ENCODE data around the gene CEMP1. TPM values are rescaled to one million over a fixed set of nuclear protein-coding genes. Genes with fewer than 3 reads are reported as not detected.

CEMP1 gene
- total and polyA plus RNA-seq, 2 experiments from 2014 or later = 0.31 to 7.5 TPM

DNA sequence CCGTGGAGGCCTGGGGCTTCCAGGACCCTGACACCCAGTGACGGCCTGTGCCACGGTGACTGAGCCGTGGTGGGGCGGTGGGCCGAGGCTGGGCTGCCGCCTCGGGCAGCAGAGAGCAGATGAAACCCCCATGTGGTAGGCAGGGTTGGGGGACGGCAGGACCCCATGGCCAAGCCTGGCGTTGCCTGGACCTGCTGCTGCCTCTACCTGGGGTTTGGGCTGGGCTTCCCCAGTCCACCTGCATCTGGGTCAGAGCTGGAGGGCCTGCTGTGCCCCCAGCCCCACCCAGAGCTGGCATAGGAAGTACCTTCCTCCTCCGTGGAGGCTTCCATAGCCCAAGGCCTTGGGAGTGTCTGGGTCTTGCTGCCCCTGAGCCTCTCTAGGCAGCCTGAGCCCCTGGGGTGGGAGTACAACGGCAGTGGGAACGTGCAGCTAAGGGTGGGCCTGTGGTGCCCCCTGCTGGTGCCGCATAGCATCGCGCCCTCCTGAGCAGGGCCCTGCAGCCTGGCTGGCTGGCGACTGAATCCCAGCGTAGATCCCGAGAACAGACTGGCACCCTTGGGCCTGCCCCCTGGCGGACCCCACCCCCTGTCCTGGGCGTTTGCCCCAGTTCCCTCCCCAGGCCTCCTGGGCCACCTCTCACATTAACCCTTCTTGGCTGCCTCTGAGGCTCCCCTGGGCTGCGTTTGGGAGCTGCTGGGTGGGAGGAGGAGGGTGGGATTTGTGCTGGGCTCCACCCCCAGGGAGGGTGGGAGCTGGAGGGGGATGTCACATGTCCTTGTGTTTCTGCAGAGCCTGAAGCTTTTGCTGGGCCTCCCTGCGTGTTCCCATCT, 30.1 kb downstream of the CEMP1 start:
- Histone ChIP-seq H3K27me3 (ENCODE audit: insufficient read depth) (no peaks in the 10 kb centered on the region), H3K36me3 (ENCODE audit: insufficient read depth) (no peaks in the 10 kb centered on the region), H3K27ac (ENCODE audit: low read depth) (peak overlapping the region; percentile 59; the same call in 1 of the 2 replicates), H3K9me2 (ENCODE audit: insufficient read depth) (no peaks in the 10 kb centered on the region), H3K79me2 (replicated peaks; ENCODE audit: insufficient read depth) (no peaks in the 10 kb centered on the region), H3F3A (replicated peaks; ENCODE audit: low read depth) (peaks cover 4% of the 10 kb centered on the region; the same call in 1 of the 2 replicates), H2AFZ (peak overlapping the region; percentile 92), H3K4me1 (ENCODE audit: insufficient read depth) (peaks cover 7% of the 10 kb centered on the region; the same call in 1 of the 2 replicates), H4K20me1 (replicated peaks; ENCODE audit: insufficient read depth) (no peaks in the 10 kb centered on the region; the same call in 1 of the 2 replicates), H3K4me2 (peak overlapping the region; percentile 88), H3K4me3 (peak overlapping the region; percentile 69)
- H3K27ac Mint-ChIP-seq = no peak overlapping the region
- ATAC-seq (peak; percentile 95), DNase-seq (ENCODE audit: low spot score) (peak; percentile 91)
- no peak for TF ChIP-seq JUNB (IDR thresholded peaks at IDR 0.05; ENCODE audit: unreplicated experiment)
- TF ChIP-seq ZNF331 (CRISPR knock-in tag; IDR thresholded peaks at IDR 0.05; ENCODE audit: low read depth) = no peak
- 0 out of 2 replicates have a peak, but pooled peaks have one; percentile 23 for TF ChIP-seq POLR2AphosphoS5 (IDR thresholded peaks at IDR 0.05; ENCODE audit: low read depth)
- TF ChIP-seq, protein P1, sequence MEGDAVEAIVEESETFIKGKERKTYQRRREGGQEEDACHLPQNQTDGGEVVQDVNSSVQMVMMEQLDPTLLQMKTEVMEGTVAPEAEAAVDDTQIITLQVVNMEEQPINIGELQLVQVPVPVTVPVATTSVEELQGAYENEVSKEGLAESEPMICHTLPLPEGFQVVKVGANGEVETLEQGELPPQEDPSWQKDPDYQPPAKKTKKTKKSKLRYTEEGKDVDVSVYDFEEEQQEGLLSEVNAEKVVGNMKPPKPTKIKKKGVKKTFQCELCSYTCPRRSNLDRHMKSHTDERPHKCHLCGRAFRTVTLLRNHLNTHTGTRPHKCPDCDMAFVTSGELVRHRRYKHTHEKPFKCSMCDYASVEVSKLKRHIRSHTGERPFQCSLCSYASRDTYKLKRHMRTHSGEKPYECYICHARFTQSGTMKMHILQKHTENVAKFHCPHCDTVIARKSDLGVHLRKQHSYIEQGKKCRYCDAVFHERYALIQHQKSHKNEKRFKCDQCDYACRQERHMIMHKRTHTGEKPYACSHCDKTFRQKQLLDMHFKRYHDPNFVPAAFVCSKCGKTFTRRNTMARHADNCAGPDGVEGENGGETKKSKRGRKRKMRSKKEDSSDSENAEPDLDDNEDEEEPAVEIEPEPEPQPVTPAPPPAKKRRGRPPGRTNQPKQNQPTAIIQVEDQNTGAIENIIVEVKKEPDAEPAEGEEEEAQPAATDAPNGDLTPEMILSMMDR (conservative IDR thresholded peaks at IDR 0.05; ENCODE audit: low read depth in 2 of 2) = peak; percentile 95
- TF ChIP-seq EZH2phosphoT487 (IDR thresholded peaks at IDR 0.05; ENCODE audit: unreplicated experiment) = no peak
- no peak for TF ChIP-seq EZH2 (IDR thresholded peaks at IDR 0.05; ENCODE audit: low read depth, unreplicated experiment)
- TF ChIP-seq CREB1 (CRISPR knock-in tag; IDR thresholded peaks at IDR 0.05; ENCODE audit: low read depth) = no peak
- no peak for TF ChIP-seq STAT1 (IDR thresholded peaks at IDR 0.05; ENCODE audit: unreplicated experiment)
- TF ChIP-seq, protein P2, sequence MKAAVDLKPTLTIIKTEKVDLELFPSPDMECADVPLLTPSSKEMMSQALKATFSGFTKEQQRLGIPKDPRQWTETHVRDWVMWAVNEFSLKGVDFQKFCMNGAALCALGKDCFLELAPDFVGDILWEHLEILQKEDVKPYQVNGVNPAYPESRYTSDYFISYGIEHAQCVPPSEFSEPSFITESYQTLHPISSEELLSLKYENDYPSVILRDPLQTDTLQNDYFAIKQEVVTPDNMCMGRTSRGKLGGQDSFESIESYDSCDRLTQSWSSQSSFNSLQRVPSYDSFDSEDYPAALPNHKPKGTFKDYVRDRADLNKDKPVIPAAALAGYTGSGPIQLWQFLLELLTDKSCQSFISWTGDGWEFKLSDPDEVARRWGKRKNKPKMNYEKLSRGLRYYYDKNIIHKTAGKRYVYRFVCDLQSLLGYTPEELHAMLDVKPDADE (IDR thresholded peaks at IDR 0.05) = no peak
- H3K36me3 Mint-ChIP-seq (ENCODE audit: low read depth) = peaks cover 8% of the 10 kb centered on the region; the same call in 2 of the 3 replicates
- H3K4me1 Mint-ChIP-seq = peaks cover 5% of the 10 kb centered on the region
- no peaks in the 10 kb centered on the region for H3K9me3 Mint-ChIP-seq
- peak overlapping the region; percentile 57; the same call in 2 of the 3 replicates for H3K4me3 Mint-ChIP-seq
- H3K27me3 Mint-ChIP-seq (ENCODE audit: insufficient read depth, low read depth, poor library complexity) = no peaks in the 10 kb centered on the region

DNA sequence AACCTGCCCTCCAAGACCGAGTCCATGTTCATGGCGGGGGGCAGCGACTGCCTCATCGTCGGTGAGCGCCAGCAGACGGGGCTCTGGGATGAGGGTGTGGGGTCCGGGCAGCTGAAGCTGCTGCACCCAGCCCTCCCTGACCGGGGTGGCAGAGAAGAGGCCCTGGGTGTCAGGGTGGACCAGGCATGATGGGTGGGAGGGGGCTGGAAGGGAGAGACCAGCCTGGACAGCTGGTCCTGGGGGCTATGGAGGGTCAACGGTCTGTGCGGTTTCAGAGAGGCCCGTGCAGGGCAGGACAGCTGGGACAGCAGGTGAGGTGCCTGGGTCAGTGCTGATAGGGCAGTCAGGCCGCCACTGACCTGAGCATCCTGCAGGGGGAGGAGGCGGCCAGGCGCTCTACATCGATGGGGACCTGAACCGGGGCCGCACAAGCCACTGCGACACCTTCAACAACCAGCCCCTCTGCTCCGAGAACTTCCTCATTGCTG, 30.7 kb downstream of the CEMP1 start:
- no peak overlapping the region for H2AFZ ChIP-seq
- H3K4me1 ChIP-seq (ENCODE audit: insufficient read depth) = peaks cover 7% of the 10 kb centered on the region; the same call in 1 of the 2 replicates
- Mint-ChIP-seq H3K4me1 (peaks cover 5% of the 10 kb centered on the region), H3K27ac (peak overlapping the region; percentile 78; the same call in 1 of the 2 replicates), H3K36me3 (ENCODE audit: low read depth) (peaks cover 8% of the 10 kb centered on the region; the same call in 2 of the 3 replicates), H3K4me3 (no peak overlapping the region), H3K9me3 (no peaks in the 10 kb centered on the region), H3K27me3 (ENCODE audit: insufficient read depth, low read depth, poor library complexity) (no peaks in the 10 kb centered on the region)
- no peaks in the 10 kb centered on the region for H3K36me3 ChIP-seq (ENCODE audit: insufficient read depth)
- H4K20me1 ChIP-seq (replicated peaks; ENCODE audit: insufficient read depth) = no peaks in the 10 kb centered on the region; the same call in 1 of the 2 replicates
- H3F3A ChIP-seq (replicated peaks; ENCODE audit: low read depth) = peaks cover 4% of the 10 kb centered on the region; the same call in 1 of the 2 replicates
- ATAC-seq = peak; percentile 36
- no peak overlapping the region; the same call in 1 of the 2 replicates for H3K4me3 ChIP-seq
- H3K27ac ChIP-seq (ENCODE audit: low read depth) = no peak overlapping the region
- H3K4me2 ChIP-seq = no peak overlapping the region
- peak; percentile 48 for DNase-seq (ENCODE audit: low spot score)
- no peaks in the 10 kb centered on the region for H3K27me3 ChIP-seq (ENCODE audit: insufficient read depth)
- H3K9me2 ChIP-seq (ENCODE audit: insufficient read depth) = no peaks in the 10 kb centered on the region
- H3K79me2 ChIP-seq (replicated peaks; ENCODE audit: insufficient read depth) = no peaks in the 10 kb centered on the region
- TF ChIP-seq ZNF114 (CRISPR knock-in tag; IDR thresholded peaks at IDR 0.05) = no peak
- TF ChIP-seq, protein P1 (conservative IDR thresholded peaks at IDR 0.05; ENCODE audit: low read depth in 2 of 2) = peak in 1 of 2 experiments; percentile 18; a peak in 2 of 4 replicates

All from GM23338 (cell line).